ENCODE measurements around the gene TMEM250.
"Not testable (repeated sequence)": the region's sequence is repeated elsewhere in the genome, so short reads cannot be mapped to it uniquely, and the experiment has no call there.

TMEM250 gene

GRCh38 chr9:136118320-136119060, at the start of gene TMEM250:
Gene TMEM250, minus strand, starts transcription at chr9:136118875. Its CDS starts 1,975 bp downstream, at chr9:136116900.
- DNase-seq (ENCODE audit: low read depth in 2 of 2), result peak; percentile 92 to 93

- DNase-seq (ENCODE audit: low read depth in 2 of 2), result no peak
Observed at GRCh38 chr9:136163248-136163850, 44.7 kb upstream of the TMEM250 start.

GRCh38 chr9:136160995-136161610, 42.4 kb upstream of the TMEM250 start:
- DNase-seq (ENCODE audit: low read depth in 2 of 2), result no peak

- no peak for DNase-seq (ENCODE audit: low read depth in 2 of 2)
Observed at GRCh38 chr9:136160381-136160841, 41.7 kb upstream of the TMEM250 start.

- no peak for DNase-seq (ENCODE audit: low read depth in 2 of 2)
Observed at GRCh38 chr9:136159851-136160250, 41.2 kb upstream of the TMEM250 start.

GRCh38 chr9:136157477-136158265, 39.0 kb upstream of the TMEM250 start:
- DNase-seq (ENCODE audit: low read depth in 2 of 2), result no peak

GRCh38 chr9:136156209-136157120, 37.8 kb upstream of the TMEM250 start:
- no peak for DNase-seq (ENCODE audit: low read depth in 2 of 2)

- DNase-seq (ENCODE audit: low read depth in 2 of 2), result no peak
Observed at GRCh38 chr9:136155576-136155975, 36.9 kb upstream of the TMEM250 start.

- DNase-seq (ENCODE audit: low read depth in 2 of 2), result no peak
Observed at GRCh38 chr9:136154943-136155342, 36.3 kb upstream of the TMEM250 start.

- no peak for DNase-seq (ENCODE audit: low read depth in 2 of 2)
Observed at GRCh38 chr9:136153381-136154065, 34.8 kb upstream of the TMEM250 start.

- no peak for DNase-seq (ENCODE audit: low read depth in 2 of 2)
Observed at GRCh38 chr9:136152931-136153330, 34.3 kb upstream of the TMEM250 start.

- no peak for DNase-seq (ENCODE audit: low read depth in 2 of 2)
Observed at GRCh38 chr9:136152543-136152866, 33.8 kb upstream of the TMEM250 start.

GRCh38 chr9:136151848-136152542, 33.3 kb upstream of the TMEM250 start:
- no peak for DNase-seq (ENCODE audit: low read depth in 2 of 2)

- DNase-seq (ENCODE audit: low read depth in 2 of 2), result no peak
Observed at GRCh38 chr9:136151214-136151804, 32.6 kb upstream of the TMEM250 start.

- not testable (repeated sequence) for DNase-seq (ENCODE audit: low read depth in 2 of 2)
Observed at GRCh38 chr9:136150664-136151213, 32.1 kb upstream of the TMEM250 start.

- DNase-seq (ENCODE audit: low read depth in 2 of 2), result no peak
Observed at GRCh38 chr9:136149853-136150252, 31.2 kb upstream of the TMEM250 start.

GRCh38 chr9:136149337-136149736, 30.7 kb upstream of the TMEM250 start:
- DNase-seq (ENCODE audit: low read depth in 2 of 2), result no peak

GRCh38 chr9:136148766-136149165, 30.1 kb upstream of the TMEM250 start:
- DNase-seq (ENCODE audit: low read depth in 2 of 2), result no peak
